Heart left ventricle (tissue), 16 donors: Measurements from ENCODE around the gene PCSK5. TPM values are rescaled to one million over a fixed set of nuclear protein-coding genes. Genes with fewer than 3 reads are reported as not detected.

Experiments used
- ATAC-seq, 4 donors: fragments of 200-7000 bp; cut with Tn5 transposase; one replicate each; pipeline ENCODE4 v1.9.1; 2020 to 2022; ENCODE audit warnings: moderate library complexity in 4 of 4, mild to moderate bottlenecking in 3 of 4, moderate number of reproducible peaks in 1 of 4
- DNase-seq, 5 donors: peaks; one replicate each; pipeline ENCODE4 v3.0.0-alpha.2; 2020
- H3K27ac ChIP-seq, 12 donors: fragments of 200-600 bp; sonication (generic) in 4 of 12; one replicate each; pipeline versions ENCODE4 v1.5.0 to v1.8.0; 2016 to 2022; ENCODE audit warnings: mild to moderate bottlenecking in 2 of 12
- H3K27me3 ChIP-seq, 9 donors: fragments of 200-600 bp; sonication (generic) in 2 of 9; one replicate each; pipeline versions ENCODE4 v1.5.1 to v1.8.0; 2016 to 2022; ENCODE audit warnings: mild to moderate bottlenecking in 3 of 9
- H3K36me3 ChIP-seq, 9 donors: fragments of 200-600 bp; sonication (generic) in 2 of 9; one replicate each; pipeline versions ENCODE4 v1.5.0 to v1.8.0; 2018 to 2022; ENCODE audit warnings: mild to moderate bottlenecking in 2 of 9
- H3K4me1 ChIP-seq, 12 donors: fragments of 200-600 bp; sonication (generic) in 4 of 12; one replicate each; pipeline versions ENCODE4 v1.5.0 to v1.8.0; 2016 to 2022; ENCODE audit warnings: mild to moderate bottlenecking in 3 of 12
- H3K4me3 ChIP-seq, 12 donors: fragments of 200-600 bp; sonication (generic) in 4 of 12; one replicate each; pipeline versions ENCODE4 v1.5.0 to v1.8.0; 2017 to 2022; ENCODE audit warnings: mild to moderate bottlenecking in 9 of 12, moderate library complexity in 4 of 12
- H3K9me3 ChIP-seq, 12 donors: fragments of 200-600 bp; sonication (generic) in 4 of 12; one replicate each; pipeline versions ENCODE4 v1.5.0 to v1.8.0; 2016 to 2022; ENCODE audit warnings: mild to moderate bottlenecking in 1 of 12
- POLR2A ChIP-seq, 2 donors: fragments of 450-650 bp; IDR thresholded peaks; one replicate each; pipeline ENCODE4 v1.6.1; 2017; ENCODE audit warnings: antibody characterized with exemption in 2 of 2, mild to moderate bottlenecking in 2 of 2, moderate library complexity in 2 of 2
- whole genome bisulfite sequencing, 4 donors: extraction: QIAGEN DNeasy Blood & Tissue Kit in 2 of 4; methylation state at CpG; one replicate each; pipeline versions ENCODE4 v1.1.5 to v1.1.7; 2013 to 2018; 5-methylcytosine and 5-hydroxymethylcytosine counted together
- intact Hi-C, 10 donors: fragments of 100-400 bp; cut with DNase I; formaldehyde crosslinking; loops; one replicate each; pipeline versions ENCODE4 v1.11.1 to v1.14.2; 2022
- polyA plus RNA-seq, 2 donors: library from polyadenylated mRNA; stranded (reverse); fragments of 200-250 nt; gene quantifications; one replicate each; pipeline ENCODE4 v1.2.3, GENCODE V29; 2013
- total RNA-seq, 9 donors: library from RNA; depleted of rRNA in 2 of 9; stranded (reverse); fragments of >200 nt in 2 of 9; fragmentation: NEBNext Ultra II Directional in 3 of 9; extraction: Animal tissue kit (Norgen Biotek cat#: 25700) in 3 of 9; gene quantifications; one replicate each; pipeline versions ENCODE4 v1.1.0 to v1.2.4, GENCODE V29; 2016 to 2023
- TF ChIP-seq, protein P1 (sequence below), 12 donors: fragments of 200-600 bp; sonication (generic) in 4 of 12; IDR thresholded peaks; one replicate each; pipeline versions ENCODE4 v1.5.0 to v1.8.0; 2018 to 2022; ENCODE audit warnings: antibody characterized with exemption in 12 of 12, mild to moderate bottlenecking in 5 of 12
- donor health status: ischemic (EF 13 %, LVEDD 7.1; RV severe dilation, severe dysfunction).
- donor health status: healthy with polysubstance abuse.
- donor health status: DM: no; HTN: yes; CAD: no.
- donor health status: DM: no; HTN: no; CAD: no.
- donor health status: ischemic (EF 25% LVEDD 6.9; RV normal size, moderate dysfunction).
- donor health status: ischemic (EF 25% LVEDD 5.7; RV mildly dilated, moderate dysfunction).
- donor health status: healthy.
- donor health status: DM: yes; HTN: yes; CAD: no.
- donor health status: ischemic (EF 35%, LVEDD 5.7; RV mildly dilated, moderate dysfunction).
- donor health status: nonischemic (EF 11% LVEDD 7.7; RV severe dilation, severe dysfunction).
- donor health status: DM: yes; HTN: yes; CAD: no.
- donor health status: PGD.
- donor health status: ischemic (EF 29% LVEDD 5.4; RV normal size, mild dysfunction).
- donor health status: nonischemic (EF 23%, LVEDD 6.1; RV moderate dilation, normal function).

The PCSK5 gene
- total and polyA plus RNA-seq, 11 donors, result 1.3 to 13.6 (median 5.9) TPM

DNA sequence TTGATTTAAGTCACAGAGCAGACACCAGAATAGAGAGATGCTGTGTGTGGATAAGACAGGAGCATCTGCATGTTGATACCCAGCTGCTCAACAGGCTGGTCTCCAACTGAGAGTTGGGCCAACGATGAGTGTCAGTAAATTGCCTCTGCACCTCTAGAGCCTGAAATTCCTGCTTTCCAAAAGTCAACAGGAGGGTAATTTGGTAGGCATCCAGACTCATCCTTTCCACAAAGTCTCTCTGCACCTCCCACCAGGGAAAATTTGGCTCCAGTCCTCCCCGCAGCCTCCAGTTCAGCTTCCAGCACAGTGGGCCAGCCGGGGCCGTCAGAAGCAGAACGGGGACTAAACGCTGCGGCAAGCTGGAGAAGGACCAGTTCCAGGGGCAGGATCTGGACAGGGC, 366.8 kb downstream of the PCSK5 start:
- WGBS, 4 donors, result 71 to 78% (median 73%) methylated on average over 7 of the region's 7 CpGs
- ATAC-seq, result peak; percentile 16 to 32 (median 20)
- peak overlapping the region in 4 of 12 donors; percentile 40 to 71 (median 56) for H3K27ac ChIP-seq

DNA sequence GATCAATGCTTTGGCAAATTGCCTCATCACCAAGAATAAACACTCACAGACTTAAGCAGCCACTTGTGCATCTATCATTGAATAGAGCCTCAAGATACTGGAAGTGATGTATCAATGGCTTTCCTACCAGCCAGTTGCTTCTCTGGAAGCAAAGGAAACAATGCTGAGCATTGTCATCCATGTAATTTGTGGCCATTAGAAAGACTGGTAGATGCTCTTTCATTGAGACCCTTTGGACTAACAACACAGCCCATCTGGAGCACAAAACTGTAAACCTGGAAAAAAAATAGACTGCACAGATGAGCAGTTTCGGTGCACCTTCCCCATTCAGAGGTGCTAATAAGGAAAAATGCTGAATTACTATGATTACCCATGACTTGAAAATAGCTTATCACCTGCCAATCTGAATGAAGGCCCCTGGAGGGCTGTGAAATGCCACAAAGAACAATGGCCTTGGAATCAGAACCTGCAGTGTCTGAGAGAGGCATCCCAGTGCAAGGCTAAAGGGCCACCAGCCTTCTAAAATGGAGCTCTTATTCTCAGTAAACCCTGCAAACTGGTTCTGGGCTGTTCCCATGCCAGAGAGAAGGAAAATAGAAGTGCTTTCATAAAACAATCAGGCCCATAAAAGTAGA, 376.3 kb downstream of the PCSK5 start:
- ATAC-seq, result no peak
- TF ChIP-seq POLR2A (IDR thresholded peaks at IDR 0.05), result no peak
- TF ChIP-seq, protein P1, sequence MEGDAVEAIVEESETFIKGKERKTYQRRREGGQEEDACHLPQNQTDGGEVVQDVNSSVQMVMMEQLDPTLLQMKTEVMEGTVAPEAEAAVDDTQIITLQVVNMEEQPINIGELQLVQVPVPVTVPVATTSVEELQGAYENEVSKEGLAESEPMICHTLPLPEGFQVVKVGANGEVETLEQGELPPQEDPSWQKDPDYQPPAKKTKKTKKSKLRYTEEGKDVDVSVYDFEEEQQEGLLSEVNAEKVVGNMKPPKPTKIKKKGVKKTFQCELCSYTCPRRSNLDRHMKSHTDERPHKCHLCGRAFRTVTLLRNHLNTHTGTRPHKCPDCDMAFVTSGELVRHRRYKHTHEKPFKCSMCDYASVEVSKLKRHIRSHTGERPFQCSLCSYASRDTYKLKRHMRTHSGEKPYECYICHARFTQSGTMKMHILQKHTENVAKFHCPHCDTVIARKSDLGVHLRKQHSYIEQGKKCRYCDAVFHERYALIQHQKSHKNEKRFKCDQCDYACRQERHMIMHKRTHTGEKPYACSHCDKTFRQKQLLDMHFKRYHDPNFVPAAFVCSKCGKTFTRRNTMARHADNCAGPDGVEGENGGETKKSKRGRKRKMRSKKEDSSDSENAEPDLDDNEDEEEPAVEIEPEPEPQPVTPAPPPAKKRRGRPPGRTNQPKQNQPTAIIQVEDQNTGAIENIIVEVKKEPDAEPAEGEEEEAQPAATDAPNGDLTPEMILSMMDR (IDR thresholded peaks at IDR 0.05), result no peak
- Histone ChIP-seq H3K4me3 (no peak overlapping the region), H3K4me1 (peaks cover 0 to 5% (median 0%) of the 10 kb centered on the region in 12 donors), H3K9me3 (peaks cover 0 to 16% (median 8%) of the 10 kb centered on the region in 12 donors), H3K27ac (no peak overlapping the region), H3K27me3 (no peaks in the 10 kb centered on the region), H3K36me3 (no peaks in the 10 kb centered on the region)
- no peak for DNase-seq
- intact Hi-C loops, result no loop called here
- WGBS, 4 donors, result 82 to 100% (median 90%) methylated on average over 1 of the region's 1 CpG

More for the DNA sequence above, 366.8 kb downstream of the PCSK5 start:
- TF ChIP-seq, protein P1 (IDR thresholded peaks at IDR 0.05), result no peak
- TF ChIP-seq POLR2A (IDR thresholded peaks at IDR 0.05), result no peak
- intact Hi-C loops, result no loop called here
- H3K27me3 ChIP-seq, result no peaks in the 10 kb centered on the region
- H3K4me3 ChIP-seq, result no peak overlapping the region
- DNase-seq, result peak; percentile 29 to 66 (median 49)
- no peaks in the 10 kb centered on the region for H3K36me3 ChIP-seq
- no peaks in the 10 kb centered on the region for H3K9me3 ChIP-seq
- H3K4me1 ChIP-seq, result peaks cover 0 to 18% (median 0%) of the 10 kb centered on the region in 12 donors

DNA sequence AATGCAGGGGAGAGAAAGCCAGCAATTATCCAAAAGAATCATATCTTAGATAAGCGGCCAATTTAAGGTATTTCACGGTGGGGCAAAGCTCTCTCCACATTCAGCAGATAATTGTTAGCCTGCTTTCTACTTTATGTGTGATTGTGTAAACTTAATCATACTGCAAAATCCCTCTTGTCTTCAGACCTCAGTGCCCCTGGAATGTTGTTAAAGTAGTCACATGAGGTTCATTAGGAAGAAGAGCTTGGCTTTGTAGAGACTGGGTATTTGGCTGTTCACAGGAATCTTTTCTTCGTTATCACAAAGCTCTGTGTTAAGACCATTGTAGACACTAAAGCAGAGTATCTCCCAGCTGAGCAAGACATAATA, 376.8 kb downstream of the PCSK5 start:
- ATAC-seq (no peak), DNase-seq (no peak)
- WGBS, 4 donors, result 64 to 76% (median 72%) methylated on average over 3 of the region's 3 CpGs
- H3K27me3 ChIP-seq, result no peaks in the 10 kb centered on the region
- H3K4me1 ChIP-seq, result peaks cover 0 to 5% (median 0%) of the 10 kb centered on the region in 12 donors
- H3K36me3 ChIP-seq, result no peaks in the 10 kb centered on the region
- no peak for TF ChIP-seq POLR2A (IDR thresholded peaks at IDR 0.05)
- TF ChIP-seq, protein P1 (IDR thresholded peaks at IDR 0.05), result no peak
- peaks cover 0 to 16% (median 8%) of the 10 kb centered on the region in 12 donors for H3K9me3 ChIP-seq
- H3K27ac ChIP-seq, result no peak overlapping the region
- intact Hi-C loops, result no loop called here
- H3K4me3 ChIP-seq, result no peak overlapping the region

DNA sequence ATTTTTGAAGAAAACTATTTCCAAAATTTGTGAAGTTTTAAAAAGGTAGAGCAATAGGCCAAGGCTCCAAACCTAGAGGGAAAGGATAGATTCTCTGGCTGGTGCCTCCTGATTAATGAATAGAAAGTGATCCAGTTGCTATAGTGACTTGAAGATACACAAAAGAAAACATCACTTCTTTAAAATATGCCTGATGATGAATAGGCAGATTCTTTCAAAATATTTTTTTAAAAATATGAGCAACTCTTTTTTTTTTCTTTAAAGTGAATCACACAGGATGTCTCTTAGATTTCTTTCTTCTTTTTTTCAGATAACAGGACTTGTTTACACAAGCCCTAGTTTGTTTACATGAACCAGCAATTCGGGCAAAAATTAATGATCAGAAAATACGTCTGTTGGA, 379.3 kb downstream of the PCSK5 start:
- H3K27ac ChIP-seq, result no peak overlapping the region
- H3K4me1 ChIP-seq, result peaks cover 0 to 5% (median 0%) of the 10 kb centered on the region in 12 donors
- H3K9me3 ChIP-seq, result peaks cover 0 to 9% (median 0%) of the 10 kb centered on the region in 12 donors
- no peaks in the 10 kb centered on the region for H3K27me3 ChIP-seq
- H3K4me3 ChIP-seq, result no peak overlapping the region
- 41 to 59% (median 54%) methylated on average over 2 of the region's 2 CpGs for WGBS, 4 donors
- TF ChIP-seq, protein P1 (IDR thresholded peaks at IDR 0.05), result no peak
- no peak for TF ChIP-seq POLR2A (IDR thresholded peaks at IDR 0.05)
- no peaks in the 10 kb centered on the region for H3K36me3 ChIP-seq
- ATAC-seq, result no peak
- DNase-seq, result no peak
- intact Hi-C loops, result loop anchor here in 1 of 10 donors (5.0 kb wide), 1 partner anchor 37 kb away; no protein-coding TSS in a partner anchor
